Hepatocyte (in vitro differentiated cells): ENCODE data around the gene TMEM131L. TPM values are rescaled to one million over a fixed set of nuclear protein-coding genes. Genes with fewer than 3 reads are reported as not detected.
"Not testable (repeated sequence)": the region's sequence is repeated elsewhere in the genome, so short reads cannot be mapped to it uniquely, and the experiment has no call there.

Experiments used
- DNase-seq: peaks from one replicate; pipeline ENCODE4 v3.0.0-alpha.2; 2016; ENCODE audit warnings: low spot score
- H2AFZ ChIP-seq: fragments of 200-600 bp; sonication (generic); 2 replicates; pipeline ENCODE4 v1.6.0; 2016; ENCODE audit warnings: antibody characterized with exemption, mild to moderate bottlenecking
- H3K27ac ChIP-seq: fragments of 200-600 bp; sonication (generic); 2 replicates; pipeline ENCODE4 v1.5.1; 2016; ENCODE audit warnings: mild to moderate bottlenecking
- H3K27me3 ChIP-seq: fragments of 200-600 bp; sonication (generic); 2 replicates; pipeline ENCODE4 v1.6.1; 2016
- H3K36me3 ChIP-seq: fragments of 200-600 bp; sonication (generic); replicated peaks from 2 replicates; pipeline ENCODE4 v1.5.1; 2016; ENCODE audit warnings: low read depth; ENCODE audit not compliant: insufficient read depth
- H3K4me1 ChIP-seq: fragments of 200-600 bp; sonication (generic); 2 replicates; pipeline ENCODE4 v1.5.1; 2016; ENCODE audit warnings: mild to moderate bottlenecking, moderate library complexity; ENCODE audit not compliant: insufficient read depth
- H3K4me2 ChIP-seq: fragments of 200-600 bp; sonication (generic); 2 replicates; pipeline ENCODE4 v1.6.0; 2016
- H3K4me3 ChIP-seq: fragments of 200-600 bp; sonication (generic); 2 replicates; pipeline ENCODE4 v1.5.1; 2016; ENCODE audit warnings: mild to moderate bottlenecking
- H3K79me2 ChIP-seq: fragments of 200-600 bp; sonication (generic); 2 replicates; pipeline ENCODE4 v1.6.0; 2017; ENCODE audit warnings: mild to moderate bottlenecking
- H3K9me2 ChIP-seq: fragments of 200-600 bp; sonication (generic); replicated peaks from 2 replicates; pipeline ENCODE4 v1.6.0; 2017; ENCODE audit warnings: mild to moderate bottlenecking; ENCODE audit not compliant: insufficient read depth
- H3K9me3 ChIP-seq: fragments of 200-600 bp; sonication (generic); 2 replicates; pipeline ENCODE4 v1.5.1; 2016; ENCODE audit warnings: low read depth, mild to moderate bottlenecking
- H4K20me1 ChIP-seq: fragments of 200-600 bp; sonication (generic); 2 replicates; pipeline ENCODE4 v1.6.0; 2016; ENCODE audit warnings: mild to moderate bottlenecking; ENCODE audit not compliant: insufficient read depth, poor library complexity, severe bottlenecking
- EZH2 ChIP-seq: fragments of 200-600 bp; sonication (generic); IDR thresholded peaks from 2 replicates; pipeline ENCODE4 v1.6.1; 2016; ENCODE audit warnings: antibody characterized with exemption, mild to moderate bottlenecking, borderline replicate concordance
- EZH2phosphoT487 ChIP-seq: fragments of 200-600 bp; sonication (generic); IDR thresholded peaks from one replicate; pipeline ENCODE4 v1.6.1; 2018; ENCODE audit warnings: antibody characterized with exemption, mild to moderate bottlenecking, low read depth, moderate library complexity; ENCODE audit not compliant: unreplicated experiment, severe bottlenecking
- WGBS: methylation state at CpG from one replicate; pipeline ENCODE4 v1.1.6; 2016; ENCODE audit warnings: low lambda C conversion rate; ENCODE audit errors: missing lambda C conversion rate; 5-methylcytosine and 5-hydroxymethylcytosine counted together
- polyA plus RNA-seq: library from polyadenylated mRNA; unstranded; fragments of >200 nt; fragmentation: Nextera tagmentation; extraction: Ambion mirVana; gene quantifications from 2 replicates; pipeline ENCODE4 v1.2.1, GENCODE V29; 2016
- total RNA-seq: library from RNA; depleted of rRNA; stranded (reverse); fragments of >200 nt; gene quantifications from 2 replicates; pipeline ENCODE4 v1.2.3, GENCODE V29; 2014
- TF ChIP-seq, protein P1 (sequence below): fragments of 200-600 bp; sonication (generic); IDR thresholded peaks from 2 replicates; pipeline ENCODE4 v1.5.1; 2016; ENCODE audit warnings: antibody characterized with exemption, mild to moderate bottlenecking; ENCODE audit not compliant: poor library complexity

The TMEM131L gene
- total and polyA plus RNA-seq, 2 experiments from 2014 or later: 6.3 to 10.5 TPM

DNA sequence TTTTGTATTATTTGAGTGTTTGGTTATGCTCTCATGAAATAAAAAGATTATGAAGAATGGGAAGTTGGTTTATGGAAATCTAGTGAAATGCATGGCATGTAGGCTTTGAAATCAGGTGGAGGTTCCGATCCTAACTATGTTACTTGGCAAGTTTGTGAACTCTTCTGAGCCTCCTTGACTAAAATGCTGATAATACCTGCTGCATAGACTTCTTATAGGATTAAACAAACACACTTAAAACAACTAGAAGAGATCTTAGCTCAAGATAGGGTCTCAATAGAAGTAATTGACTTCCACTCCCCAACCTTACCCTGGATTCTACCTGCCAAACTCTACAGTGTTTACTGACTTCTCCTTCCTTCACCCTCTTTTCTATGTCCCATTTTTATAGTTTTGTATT, 195.7 kb downstream of the TMEM131L start:
- 87% methylated on average over 1 of the region's 1 CpG for WGBS
- H3K9me2 ChIP-seq: no peaks in the 10 kb centered on the region
- H3K4me3 ChIP-seq: no peak overlapping the region
- no peak overlapping the region for H2AFZ ChIP-seq
- no peak overlapping the region for H3K27ac ChIP-seq
- H3K4me1 ChIP-seq: peaks cover 10% of the 10 kb centered on the region
- no peak for DNase-seq
- no peaks in the 10 kb centered on the region for H4K20me1 ChIP-seq
- no peaks in the 10 kb centered on the region for H3K36me3 ChIP-seq
- H3K4me2 ChIP-seq: no peak overlapping the region
- no peaks in the 10 kb centered on the region for H3K9me3 ChIP-seq
- H3K79me2 ChIP-seq: no peaks in the 10 kb centered on the region
- TF ChIP-seq EZH2 (no peak), EZH2phosphoT487 (no peak)
- TF ChIP-seq, protein P1, sequence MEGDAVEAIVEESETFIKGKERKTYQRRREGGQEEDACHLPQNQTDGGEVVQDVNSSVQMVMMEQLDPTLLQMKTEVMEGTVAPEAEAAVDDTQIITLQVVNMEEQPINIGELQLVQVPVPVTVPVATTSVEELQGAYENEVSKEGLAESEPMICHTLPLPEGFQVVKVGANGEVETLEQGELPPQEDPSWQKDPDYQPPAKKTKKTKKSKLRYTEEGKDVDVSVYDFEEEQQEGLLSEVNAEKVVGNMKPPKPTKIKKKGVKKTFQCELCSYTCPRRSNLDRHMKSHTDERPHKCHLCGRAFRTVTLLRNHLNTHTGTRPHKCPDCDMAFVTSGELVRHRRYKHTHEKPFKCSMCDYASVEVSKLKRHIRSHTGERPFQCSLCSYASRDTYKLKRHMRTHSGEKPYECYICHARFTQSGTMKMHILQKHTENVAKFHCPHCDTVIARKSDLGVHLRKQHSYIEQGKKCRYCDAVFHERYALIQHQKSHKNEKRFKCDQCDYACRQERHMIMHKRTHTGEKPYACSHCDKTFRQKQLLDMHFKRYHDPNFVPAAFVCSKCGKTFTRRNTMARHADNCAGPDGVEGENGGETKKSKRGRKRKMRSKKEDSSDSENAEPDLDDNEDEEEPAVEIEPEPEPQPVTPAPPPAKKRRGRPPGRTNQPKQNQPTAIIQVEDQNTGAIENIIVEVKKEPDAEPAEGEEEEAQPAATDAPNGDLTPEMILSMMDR: no peak
- H3K27me3 ChIP-seq: no peaks in the 10 kb centered on the region

DNA sequence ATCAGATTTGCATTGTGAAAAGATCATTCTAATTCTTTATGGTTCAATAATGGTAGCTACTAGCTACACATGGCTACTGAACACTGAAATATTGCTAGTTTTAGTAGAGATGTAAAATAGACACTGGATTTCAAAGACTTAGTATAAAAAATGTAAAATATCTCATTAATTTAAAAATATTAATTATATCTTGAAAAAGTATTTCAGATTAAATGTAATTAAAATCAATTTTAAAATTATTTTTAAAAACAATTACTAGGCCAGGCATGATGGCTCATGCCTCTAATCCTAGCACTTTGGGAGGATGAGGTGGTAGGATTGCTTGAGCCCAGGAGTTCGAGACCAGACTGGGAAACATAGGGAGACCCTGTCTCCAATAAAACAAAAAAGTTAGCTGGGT, 197.5 kb downstream of the TMEM131L start:
- Histone ChIP-seq H3K4me1 (peaks cover 14% of the 10 kb centered on the region), H3K9me3 (no peaks in the 10 kb centered on the region), H3K27me3 (no peaks in the 10 kb centered on the region), H3K4me3 (no peak overlapping the region), H3K4me2 (no peak overlapping the region), H3K79me2 (no peaks in the 10 kb centered on the region), H3K27ac (no peak overlapping the region), H4K20me1 (no peaks in the 10 kb centered on the region), H2AFZ (no peak overlapping the region), H3K36me3 (no peaks in the 10 kb centered on the region), H3K9me2 (no peaks in the 10 kb centered on the region)
- 94% methylated on average over 1 of the region's 1 CpG for WGBS
- no peak for DNase-seq
- no peak for TF ChIP-seq EZH2

DNA sequence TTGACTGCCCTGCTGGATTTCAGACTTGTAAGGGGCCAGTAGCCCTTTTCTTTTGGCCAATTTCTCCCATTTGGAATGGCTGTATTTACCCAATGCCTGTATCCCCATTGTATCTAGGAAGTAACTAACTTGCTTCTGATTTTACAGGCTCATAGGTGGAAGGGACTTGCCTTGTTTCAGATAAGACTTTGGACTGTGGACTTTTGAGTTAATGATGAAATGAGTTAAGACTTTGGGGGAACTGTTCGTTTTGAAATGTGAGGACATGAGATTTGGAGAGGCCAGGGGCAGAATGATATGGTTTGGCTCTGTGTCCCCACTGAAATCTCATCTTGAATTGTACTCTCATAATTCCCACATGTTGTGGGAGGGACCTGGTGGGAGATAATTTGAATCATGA, 200.3 kb downstream of the TMEM131L start:
- not testable (repeated sequence) for H3K4me3 ChIP-seq, H3K79me2 ChIP-seq, H2AFZ ChIP-seq, H3K9me2 ChIP-seq, H3K9me3 ChIP-seq, H3K27me3 ChIP-seq, H3K4me2 ChIP-seq, H4K20me1 ChIP-seq, H3K36me3 ChIP-seq, DNase-seq
- H3K27ac ChIP-seq: peak overlapping the region; percentile 75
- peaks cover 14% of the 10 kb centered on the region for H3K4me1 ChIP-seq
- WGBS: 43% methylated on average over 1 of the region's 1 CpG

DNA sequence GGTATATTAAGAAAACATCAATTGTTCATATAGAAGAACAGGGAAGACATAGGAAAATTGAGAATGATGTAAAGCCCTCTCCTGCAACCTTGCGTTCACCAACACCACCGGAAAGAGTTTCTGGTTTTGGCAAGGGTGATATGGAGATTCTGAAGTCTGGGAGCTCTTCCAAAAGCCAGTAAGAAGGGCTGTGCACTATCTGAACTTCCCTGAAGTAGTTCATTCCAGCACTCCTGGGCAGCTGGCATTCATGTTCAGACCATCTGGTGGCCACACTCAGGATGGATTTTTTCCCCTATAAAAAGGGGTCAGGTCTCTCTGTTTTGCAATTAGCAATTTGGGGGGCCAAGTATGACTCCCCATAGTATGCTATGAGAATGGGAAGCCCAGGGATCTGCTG, 202.5 kb downstream of the TMEM131L start:
- Histone ChIP-seq H3K79me2 (no peaks in the 10 kb centered on the region), H3K4me2 (no peak overlapping the region), H4K20me1 (no peaks in the 10 kb centered on the region), H3K4me3 (no peak overlapping the region), H3K27ac (no peak overlapping the region), H3K4me1 (peaks cover 14% of the 10 kb centered on the region), H2AFZ (no peak overlapping the region), H3K9me3 (no peaks in the 10 kb centered on the region), H3K9me2 (no peaks in the 10 kb centered on the region), H3K27me3 (no peaks in the 10 kb centered on the region), H3K36me3 (no peaks in the 10 kb centered on the region)
- WGBS: 98% methylated on average over 2 of the region's 2 CpGs
- no peak for TF ChIP-seq EZH2phosphoT487
- TF ChIP-seq, protein P1: no peak
- no peak for DNase-seq

DNA sequence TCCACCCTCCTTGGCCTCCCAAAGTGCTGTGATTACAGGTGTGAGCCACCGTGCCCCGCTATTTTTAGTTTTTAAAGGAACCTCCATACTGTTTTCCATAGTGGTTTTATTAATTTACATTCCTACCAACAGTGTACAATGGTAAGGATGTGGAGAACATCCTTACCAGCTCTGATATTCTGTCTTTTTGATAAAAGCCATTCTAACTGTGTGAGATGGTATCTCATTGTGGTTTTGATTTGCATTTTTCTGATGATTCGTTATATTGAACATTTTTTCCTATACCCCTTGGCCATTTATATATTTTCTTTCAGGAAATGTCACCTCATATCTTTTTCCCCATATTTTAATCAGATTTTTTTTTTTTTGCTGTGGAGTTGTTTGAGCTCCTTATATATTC, 203.7 kb downstream of the TMEM131L start:
- Histone ChIP-seq H3K36me3 (no peaks in the 10 kb centered on the region), H3K4me3 (no peak overlapping the region), H3K79me2 (no peaks in the 10 kb centered on the region), H4K20me1 (no peaks in the 10 kb centered on the region), H3K4me1 (peaks cover 14% of the 10 kb centered on the region), H3K4me2 (no peak overlapping the region), H3K27ac (no peak overlapping the region), H3K9me2 (no peaks in the 10 kb centered on the region), H3K27me3 (no peaks in the 10 kb centered on the region), H2AFZ (no peak overlapping the region), H3K9me3 (no peaks in the 10 kb centered on the region)
- TF ChIP-seq EZH2 (no peak), EZH2phosphoT487 (no peak)
- TF ChIP-seq, protein P1: no peak
- no peak for DNase-seq
- WGBS: 53% methylated on average over 3 of the region's 3 CpGs
